ENCODE measurements around the gene RANBP2.

Gene RANBP2

DNA sequence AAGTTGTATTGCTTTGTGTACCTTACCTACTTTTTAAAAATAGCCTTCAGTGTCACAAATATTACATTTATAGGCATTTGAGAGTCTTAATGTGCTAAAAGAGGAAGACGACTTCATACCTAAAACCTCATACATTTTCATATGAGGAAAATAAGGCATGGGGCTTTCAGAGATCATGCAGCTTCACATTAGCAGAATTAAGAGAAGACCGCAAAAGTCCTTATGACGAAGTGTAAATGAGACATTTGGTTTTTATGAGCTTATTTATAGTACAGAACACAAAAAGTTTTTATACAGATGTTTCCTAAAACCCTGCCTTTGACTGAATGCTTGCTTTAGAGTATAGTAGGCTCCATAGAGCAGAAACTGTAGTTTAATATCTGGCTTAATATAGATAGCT lies 57.2 kb downstream of the RANBP2 start:
- no peak for DNase-seq (ENCODE audit: low read depth in 2 of 2)
- TF ChIP-seq, protein P1, sequence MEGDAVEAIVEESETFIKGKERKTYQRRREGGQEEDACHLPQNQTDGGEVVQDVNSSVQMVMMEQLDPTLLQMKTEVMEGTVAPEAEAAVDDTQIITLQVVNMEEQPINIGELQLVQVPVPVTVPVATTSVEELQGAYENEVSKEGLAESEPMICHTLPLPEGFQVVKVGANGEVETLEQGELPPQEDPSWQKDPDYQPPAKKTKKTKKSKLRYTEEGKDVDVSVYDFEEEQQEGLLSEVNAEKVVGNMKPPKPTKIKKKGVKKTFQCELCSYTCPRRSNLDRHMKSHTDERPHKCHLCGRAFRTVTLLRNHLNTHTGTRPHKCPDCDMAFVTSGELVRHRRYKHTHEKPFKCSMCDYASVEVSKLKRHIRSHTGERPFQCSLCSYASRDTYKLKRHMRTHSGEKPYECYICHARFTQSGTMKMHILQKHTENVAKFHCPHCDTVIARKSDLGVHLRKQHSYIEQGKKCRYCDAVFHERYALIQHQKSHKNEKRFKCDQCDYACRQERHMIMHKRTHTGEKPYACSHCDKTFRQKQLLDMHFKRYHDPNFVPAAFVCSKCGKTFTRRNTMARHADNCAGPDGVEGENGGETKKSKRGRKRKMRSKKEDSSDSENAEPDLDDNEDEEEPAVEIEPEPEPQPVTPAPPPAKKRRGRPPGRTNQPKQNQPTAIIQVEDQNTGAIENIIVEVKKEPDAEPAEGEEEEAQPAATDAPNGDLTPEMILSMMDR (IDR thresholded peaks at IDR 0.05; ENCODE audit: low read depth, low read length), result no peak
- H3K4me3 ChIP-seq (replicated peaks in 1 of 2; ENCODE audit: low read depth in 2 of 2, low read length in 2 of 2), result no peak overlapping the region

DNA sequence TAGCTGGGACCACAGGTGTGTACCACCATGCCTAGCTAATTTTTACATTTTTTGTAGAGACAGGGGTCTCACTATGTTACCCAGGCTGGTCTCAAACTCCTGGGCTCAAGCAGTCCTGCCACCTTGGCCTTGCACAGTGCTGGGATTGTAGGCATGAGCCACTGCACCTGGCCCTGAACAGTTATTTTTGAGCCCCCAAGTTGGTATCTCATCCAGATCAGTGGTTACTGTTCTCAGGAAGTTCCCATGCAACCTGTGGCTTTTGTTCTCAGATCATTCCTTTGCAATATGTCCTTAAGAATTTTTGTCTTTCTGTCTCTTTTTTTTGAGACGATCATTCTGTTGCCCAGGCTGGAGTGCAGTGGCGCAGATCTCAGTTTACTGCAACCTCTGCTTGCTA lies 59.6 kb downstream of the RANBP2 start:
- TF ChIP-seq, protein P1 (IDR thresholded peaks at IDR 0.05; ENCODE audit: low read depth, low read length), result no peak
- no peak overlapping the region for H3K4me3 ChIP-seq (replicated peaks in 1 of 2; ENCODE audit: low read depth in 2 of 2, low read length in 2 of 2)
- DNase-seq (ENCODE audit: low read depth in 2 of 2), result no peak

DNA sequence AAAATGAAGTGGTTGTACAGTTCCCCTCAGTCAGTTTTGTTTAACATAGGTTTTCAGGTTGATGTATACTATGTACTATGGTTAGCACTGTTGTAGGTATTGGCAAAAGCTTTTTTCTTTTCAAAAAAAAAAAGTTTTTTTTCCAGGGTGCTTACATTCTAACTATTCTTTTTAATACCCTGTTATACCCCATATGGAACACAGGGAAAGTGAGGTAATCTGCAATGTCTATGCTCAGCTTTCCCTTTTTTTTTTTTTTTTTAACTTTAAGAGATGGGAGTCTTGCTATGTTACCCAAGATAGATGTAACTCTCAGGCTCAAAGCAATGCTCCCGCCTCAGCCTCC lies 66.7 kb downstream of the RANBP2 start:
- TF ChIP-seq, protein P1 (IDR thresholded peaks at IDR 0.05; ENCODE audit: low read depth, low read length), result no peak
- peak overlapping the region; percentile 73 to 79 for H3K4me3 ChIP-seq (replicated peaks in 1 of 2; ENCODE audit: low read depth in 2 of 2, low read length in 2 of 2)
- no peak for DNase-seq (ENCODE audit: low read depth in 2 of 2)

DNA sequence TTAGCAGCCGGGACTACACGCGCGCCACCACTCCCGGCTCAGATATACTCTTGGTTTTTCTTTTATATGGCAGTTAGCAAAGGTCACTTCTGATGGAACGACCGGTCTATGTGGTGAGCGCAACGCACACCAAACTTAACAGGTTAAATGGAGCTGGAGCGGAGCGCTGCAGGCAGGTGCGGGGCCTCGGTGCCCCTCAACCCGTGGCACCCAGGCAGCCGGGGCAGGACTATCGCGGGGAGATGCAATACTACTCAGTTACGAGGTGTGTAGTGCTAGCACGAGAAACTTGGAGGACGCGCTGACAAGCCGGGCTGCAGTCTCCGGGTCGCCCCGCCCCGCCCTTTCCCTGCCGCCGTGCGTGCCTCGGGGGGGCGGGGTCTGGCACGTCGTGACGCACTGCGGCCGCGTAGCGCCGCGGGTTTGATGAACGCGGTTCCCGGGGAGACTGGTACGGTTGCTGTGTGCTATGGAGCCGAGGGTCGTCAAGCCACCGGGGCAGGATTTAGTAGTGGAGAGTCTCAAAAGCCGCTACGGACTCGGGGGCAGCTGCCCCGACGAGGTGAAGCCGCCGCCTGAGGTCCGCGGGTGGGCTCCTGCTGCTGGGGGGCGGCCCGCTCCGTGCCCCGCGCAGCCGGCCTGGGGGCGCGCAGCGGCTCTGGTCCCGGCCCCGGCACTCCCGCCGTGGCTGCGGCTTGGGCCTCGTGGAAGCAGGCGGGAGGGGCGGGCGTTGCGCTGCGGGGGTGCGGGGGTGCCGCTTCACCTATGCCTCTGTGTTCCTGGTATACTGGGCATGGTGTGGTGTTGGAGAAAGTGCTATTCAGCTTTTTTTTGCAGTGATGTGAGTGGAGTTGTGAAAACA lies 67.3 kb downstream of the RANBP2 start, which contains the start of gene CCDC138:
TSS of gene CCDC138 (plus strand) at position 418 of the 862 bp plus-strand sequence. CDS start at position 470, 52 bp downstream.
- TF ChIP-seq, protein P1 (IDR thresholded peaks at IDR 0.05; ENCODE audit: low read depth, low read length), result no peak
- DNase-seq (ENCODE audit: low read depth in 2 of 2), result peak; percentile 82 to 90
- H3K4me3 ChIP-seq (replicated peaks in 1 of 2; ENCODE audit: low read depth in 2 of 2, low read length in 2 of 2), result peak within 1 kb of the TSS; percentile 73 to 79

DNA sequence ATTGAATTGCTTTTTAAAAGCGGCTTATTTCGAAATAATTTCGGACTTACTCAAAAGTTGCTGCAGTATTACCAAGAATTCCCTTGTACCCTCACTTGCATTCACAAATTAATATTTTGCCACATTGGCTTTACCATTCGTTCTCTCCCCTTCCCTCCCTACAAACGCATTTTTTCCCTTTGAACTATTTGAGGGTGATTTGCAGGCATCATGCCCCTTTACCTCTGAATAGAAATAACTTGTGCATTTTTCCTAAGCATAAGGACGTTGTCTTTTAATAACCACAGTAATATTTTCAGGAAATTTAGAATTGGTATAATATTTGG lies 67.9 kb downstream of the RANBP2 start:
- no peak for DNase-seq (ENCODE audit: low read depth in 2 of 2)
- TF ChIP-seq, protein P1 (IDR thresholded peaks at IDR 0.05; ENCODE audit: low read depth, low read length), result no peak
- H3K4me3 ChIP-seq (replicated peaks in 1 of 2; ENCODE audit: low read depth in 2 of 2, low read length in 2 of 2), result peak overlapping the region; percentile 73 to 79

DNA sequence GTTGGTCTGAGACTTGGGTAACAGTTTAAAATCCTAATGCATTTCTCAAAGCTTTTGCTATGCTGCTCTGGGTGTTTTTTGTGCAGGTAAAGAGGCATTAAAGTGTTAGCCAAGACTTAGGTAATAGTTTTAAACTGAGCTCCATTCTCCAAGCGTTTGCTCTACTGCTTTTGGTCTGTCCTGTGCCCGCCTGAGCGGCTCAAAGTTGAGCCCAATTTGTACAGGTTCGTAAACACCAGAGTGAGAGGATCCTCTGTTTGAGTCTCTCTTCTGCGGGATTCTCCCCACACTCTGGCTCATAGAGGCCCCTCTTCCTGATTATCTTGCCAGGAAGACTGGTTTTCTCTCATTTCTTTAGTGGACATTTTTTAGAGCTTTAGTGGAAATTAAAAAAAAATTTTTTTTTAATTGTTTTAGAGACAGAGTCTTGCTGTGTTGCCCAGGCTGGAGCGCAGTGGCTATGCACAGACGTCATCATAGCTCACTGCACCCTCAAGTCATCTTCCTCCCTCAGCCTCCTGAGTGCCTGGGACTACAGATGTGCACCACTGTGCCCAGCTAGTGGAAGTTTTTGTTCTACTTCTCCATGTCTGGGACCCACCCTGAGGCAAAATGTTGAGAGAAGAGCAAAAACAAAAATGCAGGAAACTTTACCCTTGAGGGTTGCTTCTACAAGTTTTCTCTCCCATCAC lies 83.9 kb downstream of the RANBP2 start:
- no peak for DNase-seq (ENCODE audit: low read depth in 2 of 2)
- TF ChIP-seq, protein P1 (IDR thresholded peaks at IDR 0.05; ENCODE audit: low read depth, low read length), result no peak
- H3K4me3 ChIP-seq (replicated peaks in 1 of 2; ENCODE audit: low read depth in 2 of 2, low read length in 2 of 2), result no peak overlapping the region

All from cardiac fibroblast (primary cell).